LNCAP (cell line): ENCODE results near the gene FRK.

ENCODE experiments used
- TF ChIP-seq, protein P1 (sequence below): fragments of 450-650 bp; IDR thresholded peaks from 2 replicates; pipeline ENCODE4 v1.5.1; 2017; ENCODE audit warnings: mild to moderate bottlenecking

FRK gene

GRCh38 chr6:116017546-116018295 is 43.0 kb downstream of the FRK start:
- TF ChIP-seq, protein P1, sequence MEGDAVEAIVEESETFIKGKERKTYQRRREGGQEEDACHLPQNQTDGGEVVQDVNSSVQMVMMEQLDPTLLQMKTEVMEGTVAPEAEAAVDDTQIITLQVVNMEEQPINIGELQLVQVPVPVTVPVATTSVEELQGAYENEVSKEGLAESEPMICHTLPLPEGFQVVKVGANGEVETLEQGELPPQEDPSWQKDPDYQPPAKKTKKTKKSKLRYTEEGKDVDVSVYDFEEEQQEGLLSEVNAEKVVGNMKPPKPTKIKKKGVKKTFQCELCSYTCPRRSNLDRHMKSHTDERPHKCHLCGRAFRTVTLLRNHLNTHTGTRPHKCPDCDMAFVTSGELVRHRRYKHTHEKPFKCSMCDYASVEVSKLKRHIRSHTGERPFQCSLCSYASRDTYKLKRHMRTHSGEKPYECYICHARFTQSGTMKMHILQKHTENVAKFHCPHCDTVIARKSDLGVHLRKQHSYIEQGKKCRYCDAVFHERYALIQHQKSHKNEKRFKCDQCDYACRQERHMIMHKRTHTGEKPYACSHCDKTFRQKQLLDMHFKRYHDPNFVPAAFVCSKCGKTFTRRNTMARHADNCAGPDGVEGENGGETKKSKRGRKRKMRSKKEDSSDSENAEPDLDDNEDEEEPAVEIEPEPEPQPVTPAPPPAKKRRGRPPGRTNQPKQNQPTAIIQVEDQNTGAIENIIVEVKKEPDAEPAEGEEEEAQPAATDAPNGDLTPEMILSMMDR, result no peak

GRCh38 chr6:116016846-116017545 is 43.7 kb downstream of the FRK start:
- TF ChIP-seq, protein P1, result no peak

DNA sequence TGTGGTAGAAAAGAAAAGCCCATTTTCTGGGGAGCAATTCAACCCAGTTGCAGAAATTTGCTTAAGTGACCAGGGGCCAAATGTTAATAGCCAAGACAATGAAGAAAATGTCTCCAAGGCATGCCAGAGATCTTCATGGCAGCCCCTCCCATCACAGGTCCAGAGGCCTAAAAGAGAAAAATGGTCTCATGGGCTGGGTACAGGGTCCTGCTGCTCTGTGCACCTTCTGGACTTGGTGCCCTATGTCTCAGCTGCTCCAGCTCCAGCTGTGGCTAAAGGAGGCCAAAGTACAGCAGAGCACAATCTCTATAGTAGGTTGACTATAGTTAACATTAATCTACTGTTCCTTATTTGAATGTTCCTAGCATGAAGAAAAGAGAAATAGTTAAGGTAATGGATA is 44.7 kb downstream of the FRK start:
- TF ChIP-seq, protein P1, result no peak

GRCh38 chr6:116015561-116015960 is 45.1 kb downstream of the FRK start:
- TF ChIP-seq, protein P1, result no peak

DNA sequence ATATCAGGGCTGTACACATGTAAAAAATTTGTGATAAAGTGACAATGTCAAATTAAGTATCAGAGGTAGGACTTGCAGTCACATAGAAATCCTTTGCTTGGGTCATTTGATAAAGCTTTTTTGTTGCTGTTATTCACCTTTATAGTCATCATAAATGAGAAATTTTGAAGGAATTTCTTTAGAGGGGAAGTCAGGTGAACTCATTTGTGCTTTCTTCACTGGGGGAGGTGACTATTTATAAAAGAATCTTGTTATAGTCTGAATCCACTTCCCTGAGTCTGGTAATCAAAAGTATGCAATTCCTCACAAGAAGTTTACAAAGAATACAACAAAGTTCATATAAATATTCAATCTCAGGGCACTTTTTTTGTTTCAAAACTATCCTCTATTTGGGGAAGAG is 47.7 kb downstream of the FRK start:
- TF ChIP-seq, protein P1, result no peak

GRCh38 chr6:116012471-116012949 is 48.2 kb downstream of the FRK start:
- TF ChIP-seq, protein P1, result no peak

DNA sequence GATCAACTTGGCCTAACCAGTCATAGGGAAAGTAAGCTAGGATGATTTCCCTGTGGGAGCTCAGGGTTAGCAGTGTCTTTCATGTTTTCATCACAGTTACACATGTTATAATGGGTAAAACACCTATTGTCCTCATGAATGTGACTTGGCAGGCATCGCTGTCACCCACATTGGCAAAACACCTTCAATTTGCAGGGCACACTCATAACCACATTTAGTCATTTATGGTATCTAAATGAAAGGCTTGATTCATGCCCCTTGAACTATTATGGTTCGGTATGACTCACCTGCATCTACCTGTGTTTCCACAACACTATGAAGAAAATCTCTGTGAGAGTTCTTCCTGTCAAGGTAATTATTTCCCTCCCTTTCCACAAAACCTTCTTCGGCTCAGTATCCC is 49.2 kb downstream of the FRK start:
- TF ChIP-seq, protein P1, result no peak
